Cerebellar nuclear complex (tissue), 1 donor: ENCODE measurements around the gene ATXN7.

ENCODE experiments used
- DNase-seq, 2 experiments: peaks; one replicate each; lab custom pipeline; 2025; lab: John Stamatoyannopoulos, UW

ATXN7 gene

DNA sequence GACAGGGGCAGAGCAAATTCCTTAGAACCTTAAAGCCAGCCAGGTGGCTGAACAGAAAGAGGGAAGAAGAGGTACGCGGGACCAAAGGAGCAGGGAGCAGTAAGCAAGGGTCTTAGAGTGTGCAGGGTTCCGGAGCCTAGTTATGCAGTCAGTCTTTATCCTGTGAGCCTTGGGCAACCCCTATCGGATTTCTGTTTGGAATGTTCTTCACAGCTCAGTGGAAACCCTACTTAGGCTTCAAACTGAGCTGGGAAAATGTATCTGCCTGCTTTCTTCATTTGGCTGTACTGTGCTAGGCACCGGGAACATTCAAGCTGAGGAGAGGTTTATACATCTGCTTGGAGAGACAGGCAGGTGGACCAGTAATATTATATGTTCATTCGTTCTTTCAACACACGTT, 122.5 kb downstream of the ATXN7 start:
- DNase-seq: no peak

DNA sequence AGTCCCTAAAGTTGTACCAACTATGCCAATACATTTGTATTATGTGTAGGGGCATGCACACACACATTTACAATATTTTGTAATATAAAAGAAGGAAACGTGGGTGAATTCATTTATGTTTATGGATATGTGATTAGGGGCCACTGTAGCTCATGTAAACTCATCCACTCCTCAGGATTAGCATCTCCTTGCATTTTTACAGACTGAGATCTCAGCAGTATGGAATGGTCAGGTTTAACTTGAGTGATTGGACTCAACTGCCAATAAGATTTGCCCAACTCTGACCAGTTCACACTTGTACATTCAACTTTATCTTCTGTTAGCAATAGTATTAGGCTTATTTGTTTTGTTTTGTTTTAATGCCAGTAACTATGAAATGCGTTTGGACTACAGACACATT, 123.2 kb downstream of the ATXN7 start:
- DNase-seq: no peak

- DNase-seq: no peak
Measured at GRCh38 chr3:63988943-63989342, 125.3 kb downstream of the ATXN7 start.

DNA sequence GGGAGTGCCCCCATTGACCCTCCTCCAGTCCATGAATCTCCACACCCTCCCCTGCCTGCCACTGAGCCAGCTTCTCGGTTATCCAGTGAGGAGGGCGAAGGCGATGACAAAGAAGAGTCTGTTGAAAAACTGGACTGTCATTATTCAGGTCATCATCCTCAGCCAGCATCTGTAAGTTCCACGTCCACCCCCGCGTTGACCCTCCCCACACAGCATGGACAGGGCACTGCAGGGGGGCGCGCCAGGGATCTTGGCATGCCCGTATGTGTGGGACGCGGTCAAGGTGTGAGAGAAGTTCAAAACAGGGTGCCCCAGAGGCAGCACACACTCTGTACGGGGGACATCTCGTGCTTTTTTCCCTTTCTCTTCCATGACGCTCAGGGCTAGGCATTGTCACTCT, 126.5 kb downstream of the ATXN7 start:
- no peak for DNase-seq

GRCh38 chr3:63990733-63991132, 127.1 kb downstream of the ATXN7 start:
- no peak for DNase-seq

GRCh38 chr3:63991666-63992065, 128.0 kb downstream of the ATXN7 start:
- no peak for DNase-seq

- no peak for DNase-seq
Measured at GRCh38 chr3:63992516-63993209, 129.0 kb downstream of the ATXN7 start.

- peak in 1 of 2 experiments; percentile 46 for DNase-seq
Measured at GRCh38 chr3:63993653-63994079, 130.0 kb downstream of the ATXN7 start.

DNA sequence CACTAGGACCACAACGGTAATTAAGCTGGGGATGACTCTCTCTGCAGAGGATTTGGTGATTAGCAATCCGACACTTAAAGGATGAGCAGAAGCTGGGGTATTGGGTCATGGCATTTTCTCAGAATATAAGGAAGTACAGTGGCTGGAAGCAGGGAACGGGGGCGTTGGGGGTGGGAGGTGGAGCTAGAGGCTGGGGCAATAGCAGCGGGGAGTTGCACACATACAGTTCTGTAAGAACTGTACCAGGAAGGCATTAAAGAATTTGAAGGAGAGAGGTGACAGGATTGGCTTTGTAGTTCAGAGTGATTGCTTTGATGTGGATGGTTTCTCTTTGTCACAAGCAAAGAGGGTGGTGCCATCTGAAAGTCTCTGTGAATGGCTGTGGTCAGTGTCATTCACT, 131.4 kb downstream of the ATXN7 start:
- DNase-seq: no peak

- no peak for DNase-seq
Measured at GRCh38 chr3:63998852-63999754, 135.4 kb downstream of the ATXN7 start.

GRCh38 chr3:64000453-64001055, 136.9 kb downstream of the ATXN7 start:
- DNase-seq: no peak

DNA sequence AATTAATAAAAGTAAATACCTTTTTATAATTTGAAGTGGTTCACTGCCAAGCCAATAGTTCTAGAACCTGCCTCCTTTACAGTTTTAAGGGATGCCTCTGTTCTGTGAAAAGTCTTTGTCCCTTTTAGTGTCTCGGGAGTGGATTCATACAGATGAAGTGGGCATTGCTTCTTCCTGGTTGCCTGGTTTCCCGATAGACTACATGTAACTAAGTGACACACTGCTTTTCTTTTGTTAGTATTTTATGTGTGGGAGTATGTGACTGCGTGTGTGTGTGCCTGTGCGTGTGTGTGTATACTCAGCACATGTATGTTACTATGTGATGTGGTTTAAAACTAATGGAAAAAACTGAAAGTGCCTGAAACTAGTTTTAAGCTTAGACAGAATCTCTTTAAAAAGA, 138.6 kb downstream of the ATXN7 start:
- DNase-seq: no peak

- no peak for DNase-seq
Measured at GRCh38 chr3:64003589-64003988, 139.9 kb downstream of the ATXN7 start.

- no peak for DNase-seq
Measured at GRCh38 chr3:64008017-64008416, 144.3 kb downstream of the ATXN7 start.

DNA sequence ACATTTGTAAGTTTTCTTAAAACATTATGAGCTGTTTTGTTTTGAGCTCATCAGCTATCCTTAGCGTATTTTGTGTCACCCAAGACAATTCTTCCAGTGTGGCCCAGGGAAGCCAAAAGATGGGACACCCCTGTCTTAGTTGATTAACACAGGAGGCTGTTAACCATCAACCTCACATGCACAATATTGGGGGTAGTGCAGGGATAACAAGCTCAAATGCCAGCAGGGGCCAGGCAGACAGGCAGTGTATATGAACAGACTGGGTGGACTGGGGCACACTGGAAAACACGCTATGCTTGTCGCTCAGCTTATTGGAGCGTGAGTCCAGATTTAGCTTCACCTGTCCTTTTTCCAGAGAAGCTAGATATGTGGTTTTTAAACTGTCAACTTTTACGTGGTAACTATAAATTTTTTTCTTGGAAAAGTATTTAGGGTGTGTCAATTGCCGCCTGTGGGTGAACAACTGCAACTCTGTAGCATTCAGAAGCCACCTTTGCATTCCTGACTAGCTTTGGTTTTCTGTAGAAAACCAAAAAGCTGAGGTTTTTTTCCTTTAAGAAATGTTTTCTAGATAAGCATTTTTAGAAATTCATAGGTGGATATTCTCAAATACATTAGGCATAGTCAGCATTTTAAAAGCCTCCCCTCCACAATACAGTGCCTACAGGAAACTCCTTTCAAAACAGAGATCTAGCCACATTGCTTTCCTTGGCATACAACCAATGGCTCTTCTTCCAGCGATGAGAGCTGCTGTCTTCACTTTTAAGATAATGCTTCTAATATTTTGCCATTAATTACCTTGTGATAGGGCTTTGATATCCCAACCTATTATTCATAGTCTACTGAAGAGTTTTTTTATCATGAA, 145.1 kb downstream of the ATXN7 start:
- no peak for DNase-seq

GRCh38 chr3:64009528-64009927, 145.9 kb downstream of the ATXN7 start:
- DNase-seq: no peak

DNA sequence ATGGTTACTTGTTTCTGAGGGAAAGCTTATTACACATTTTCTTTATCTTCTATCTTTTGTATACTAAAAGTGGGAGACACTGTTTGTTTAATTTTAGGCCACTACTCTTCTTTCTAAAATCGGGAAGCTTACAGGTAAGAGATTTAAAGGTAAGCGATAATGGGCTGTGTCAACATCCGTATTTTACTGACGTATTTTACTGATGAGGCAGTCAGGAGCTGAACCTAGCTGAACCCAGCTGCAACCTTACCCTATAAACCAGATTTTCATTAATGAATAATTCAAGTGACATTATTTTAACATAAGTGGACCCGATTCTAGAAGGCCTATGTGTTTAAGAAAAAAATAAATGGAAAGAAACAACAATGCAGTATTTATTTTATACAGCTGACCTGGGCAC, 146.5 kb downstream of the ATXN7 start:
- no peak for DNase-seq

DNA sequence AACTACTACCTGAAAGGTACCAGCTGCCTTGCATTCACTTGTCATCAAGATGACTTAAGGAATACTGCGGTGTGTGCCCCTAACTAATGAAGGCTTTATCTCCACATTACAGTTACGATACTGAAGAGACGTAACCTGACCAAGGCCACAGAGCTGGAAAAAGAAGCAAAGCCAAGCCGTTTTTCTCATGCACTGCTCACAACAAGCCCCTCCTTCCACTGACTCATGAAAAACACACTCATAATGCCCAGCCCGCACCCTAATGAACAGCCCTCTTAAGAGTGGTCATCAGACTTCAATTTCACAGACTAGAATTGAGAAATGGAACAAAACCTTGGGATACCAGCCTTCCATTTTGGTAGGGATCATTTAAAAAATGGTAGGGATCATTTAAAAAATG, 148.0 kb downstream of the ATXN7 start:
- no peak for DNase-seq

GRCh38 chr3:64016941-64017620, 153.4 kb downstream of the ATXN7 start:
- DNase-seq: no peak

GRCh38 chr3:64019271-64019670, 155.6 kb downstream of the ATXN7 start:
- DNase-seq: no peak

DNA sequence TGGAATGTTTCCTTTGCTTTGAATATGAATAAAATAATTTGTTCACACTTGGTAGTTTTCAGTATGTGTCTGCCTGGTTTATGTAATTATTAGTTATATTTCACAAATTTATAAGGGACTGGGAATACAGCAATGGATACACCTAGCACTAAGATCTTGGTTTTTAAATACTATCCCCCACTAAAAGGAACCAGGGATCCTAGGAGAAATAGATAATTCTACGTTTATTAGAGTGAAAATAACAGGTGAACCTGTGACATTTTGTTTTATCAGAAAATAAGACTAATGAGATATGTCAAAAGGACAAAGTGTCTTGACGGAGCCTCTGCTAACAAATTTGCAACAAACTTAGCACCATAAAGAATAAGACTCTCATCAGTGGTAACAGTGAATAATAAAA, 156.2 kb downstream of the ATXN7 start:
- DNase-seq: no peak
